ENCODE data around the gene C10orf143. TPM values are rescaled to one million over a fixed set of nuclear protein-coding genes. Genes with fewer than 3 reads are reported as not detected.

C10orf143 gene
- total RNA-seq, 4 donors from 2014 or later: 1.5 to 8.6 (median 3.7) TPM

DNA sequence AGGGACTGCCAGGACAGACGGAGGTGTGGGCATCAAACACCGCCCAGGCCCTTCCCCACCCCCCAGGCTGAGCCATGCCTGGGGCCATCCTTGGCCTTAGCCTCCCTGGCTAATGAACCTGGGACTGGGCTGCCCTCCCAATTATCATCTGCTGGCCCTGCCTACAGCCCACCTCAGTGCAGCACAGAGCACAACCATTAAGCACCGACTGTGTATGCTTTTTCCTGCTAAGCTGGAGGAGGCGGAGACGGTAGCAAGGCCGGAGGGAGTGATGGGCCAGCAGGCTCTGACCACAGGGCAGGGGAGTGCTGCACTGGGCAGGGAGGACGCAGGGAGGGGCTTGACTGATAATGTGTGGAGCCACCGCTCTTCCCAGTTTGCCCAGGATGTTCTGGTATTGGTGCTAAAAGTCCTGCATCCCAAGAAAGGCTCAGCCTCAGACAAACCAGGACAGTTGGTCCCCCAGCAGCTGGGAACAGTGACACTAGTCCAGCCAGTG lies 72.0 kb downstream of the C10orf143 start:
- WGBS, 2 donors: 80 to 86% methylated on average over 8 of the region's 8 CpGs
- TF ChIP-seq, protein P1, sequence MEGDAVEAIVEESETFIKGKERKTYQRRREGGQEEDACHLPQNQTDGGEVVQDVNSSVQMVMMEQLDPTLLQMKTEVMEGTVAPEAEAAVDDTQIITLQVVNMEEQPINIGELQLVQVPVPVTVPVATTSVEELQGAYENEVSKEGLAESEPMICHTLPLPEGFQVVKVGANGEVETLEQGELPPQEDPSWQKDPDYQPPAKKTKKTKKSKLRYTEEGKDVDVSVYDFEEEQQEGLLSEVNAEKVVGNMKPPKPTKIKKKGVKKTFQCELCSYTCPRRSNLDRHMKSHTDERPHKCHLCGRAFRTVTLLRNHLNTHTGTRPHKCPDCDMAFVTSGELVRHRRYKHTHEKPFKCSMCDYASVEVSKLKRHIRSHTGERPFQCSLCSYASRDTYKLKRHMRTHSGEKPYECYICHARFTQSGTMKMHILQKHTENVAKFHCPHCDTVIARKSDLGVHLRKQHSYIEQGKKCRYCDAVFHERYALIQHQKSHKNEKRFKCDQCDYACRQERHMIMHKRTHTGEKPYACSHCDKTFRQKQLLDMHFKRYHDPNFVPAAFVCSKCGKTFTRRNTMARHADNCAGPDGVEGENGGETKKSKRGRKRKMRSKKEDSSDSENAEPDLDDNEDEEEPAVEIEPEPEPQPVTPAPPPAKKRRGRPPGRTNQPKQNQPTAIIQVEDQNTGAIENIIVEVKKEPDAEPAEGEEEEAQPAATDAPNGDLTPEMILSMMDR (IDR thresholded peaks at IDR 0.05): no peak
- no peak for TF ChIP-seq EP300 (IDR thresholded peaks at IDR 0.05)
- no peak for TF ChIP-seq POLR2A (IDR thresholded peaks at IDR 0.05)
- Histone ChIP-seq H3K36me3 (no peaks in the 10 kb centered on the region), H3K4me1 (no peaks in the 10 kb centered on the region), H3K9me3 (no peaks in the 10 kb centered on the region), H3K27ac (no peak overlapping the region), H3K4me3 (no peak overlapping the region), H3K27me3 (no peaks in the 10 kb centered on the region)
- DNase-seq (ENCODE audit: low spot score in 2 of 2): no peak

DNA sequence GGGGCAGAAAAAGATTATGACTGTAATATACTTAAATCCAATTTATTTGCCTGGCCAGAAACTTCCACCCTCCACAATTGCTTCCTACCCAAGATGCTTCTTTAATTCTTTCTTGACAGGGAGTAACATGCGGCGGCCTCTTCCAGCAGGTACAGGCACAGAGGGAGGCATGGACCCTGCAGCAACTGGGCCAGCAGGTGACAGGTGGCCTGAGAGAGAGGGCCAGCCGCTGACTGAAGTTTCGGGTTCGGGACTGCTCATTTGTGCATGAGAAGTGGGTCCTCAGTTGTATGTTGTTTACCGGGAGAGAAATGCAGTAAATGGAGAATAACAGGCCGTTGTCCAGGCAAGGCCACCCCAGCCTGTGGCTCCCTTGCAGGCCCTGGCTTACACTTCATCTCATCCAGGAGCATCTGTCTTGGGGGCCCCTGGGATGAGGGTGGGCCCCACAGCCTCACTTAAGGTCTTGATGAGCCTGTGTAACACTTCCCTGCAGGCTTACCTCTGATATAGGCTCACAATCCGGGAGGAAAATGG lies 72.5 kb downstream of the C10orf143 start:
- TF ChIP-seq POLR2A (IDR thresholded peaks at IDR 0.05) (no peak), EP300 (IDR thresholded peaks at IDR 0.05) (no peak)
- TF ChIP-seq, protein P1 (IDR thresholded peaks at IDR 0.05): no peak
- no peak overlapping the region for H3K4me3 ChIP-seq
- no peaks in the 10 kb centered on the region for H3K36me3 ChIP-seq
- no peaks in the 10 kb centered on the region for H3K9me3 ChIP-seq
- WGBS, 2 donors: 82 to 90% methylated on average over 8 of the region's 8 CpGs
- H3K27me3 ChIP-seq: no peaks in the 10 kb centered on the region
- H3K4me1 ChIP-seq: no peaks in the 10 kb centered on the region
- H3K27ac ChIP-seq: no peak overlapping the region
- DNase-seq (ENCODE audit: low spot score in 2 of 2): no peak

DNA sequence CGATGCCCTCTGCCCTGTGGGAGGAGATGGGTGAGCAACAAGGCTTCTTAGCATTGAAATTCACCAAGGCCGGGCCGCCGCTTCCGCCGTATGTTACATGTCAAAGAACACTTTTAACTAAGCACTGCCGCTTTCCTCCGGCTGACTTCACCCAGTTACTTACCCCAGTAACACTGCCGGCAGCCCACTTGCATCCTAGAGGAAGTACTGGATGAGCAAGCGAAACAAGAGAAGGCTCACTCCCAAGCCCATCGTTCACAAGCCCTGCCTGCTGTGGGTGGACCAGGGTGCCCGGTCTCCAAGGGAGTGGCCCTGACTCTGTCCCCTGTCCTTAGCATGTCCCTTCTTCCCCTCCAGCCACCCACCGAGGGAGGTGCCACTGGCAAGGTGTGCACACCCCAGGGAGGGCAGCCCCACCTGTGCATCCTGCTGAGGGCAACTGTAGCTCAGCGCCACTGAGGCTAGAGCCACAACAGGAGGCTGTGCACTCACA lies 73.4 kb downstream of the C10orf143 start:
- DNase-seq (ENCODE audit: low spot score in 2 of 2): no peak
- Histone ChIP-seq H3K4me1 (no peaks in the 10 kb centered on the region), H3K4me3 (no peak overlapping the region), H3K9me3 (no peaks in the 10 kb centered on the region), H3K36me3 (no peaks in the 10 kb centered on the region), H3K27ac (no peak overlapping the region), H3K27me3 (no peaks in the 10 kb centered on the region)
- 81 to 85% methylated on average over 14 of the region's 14 CpGs for WGBS, 2 donors
- no peak for TF ChIP-seq POLR2A (IDR thresholded peaks at IDR 0.05)
- TF ChIP-seq EP300 (IDR thresholded peaks at IDR 0.05): no peak
- TF ChIP-seq, protein P1 (IDR thresholded peaks at IDR 0.05): no peak

DNA sequence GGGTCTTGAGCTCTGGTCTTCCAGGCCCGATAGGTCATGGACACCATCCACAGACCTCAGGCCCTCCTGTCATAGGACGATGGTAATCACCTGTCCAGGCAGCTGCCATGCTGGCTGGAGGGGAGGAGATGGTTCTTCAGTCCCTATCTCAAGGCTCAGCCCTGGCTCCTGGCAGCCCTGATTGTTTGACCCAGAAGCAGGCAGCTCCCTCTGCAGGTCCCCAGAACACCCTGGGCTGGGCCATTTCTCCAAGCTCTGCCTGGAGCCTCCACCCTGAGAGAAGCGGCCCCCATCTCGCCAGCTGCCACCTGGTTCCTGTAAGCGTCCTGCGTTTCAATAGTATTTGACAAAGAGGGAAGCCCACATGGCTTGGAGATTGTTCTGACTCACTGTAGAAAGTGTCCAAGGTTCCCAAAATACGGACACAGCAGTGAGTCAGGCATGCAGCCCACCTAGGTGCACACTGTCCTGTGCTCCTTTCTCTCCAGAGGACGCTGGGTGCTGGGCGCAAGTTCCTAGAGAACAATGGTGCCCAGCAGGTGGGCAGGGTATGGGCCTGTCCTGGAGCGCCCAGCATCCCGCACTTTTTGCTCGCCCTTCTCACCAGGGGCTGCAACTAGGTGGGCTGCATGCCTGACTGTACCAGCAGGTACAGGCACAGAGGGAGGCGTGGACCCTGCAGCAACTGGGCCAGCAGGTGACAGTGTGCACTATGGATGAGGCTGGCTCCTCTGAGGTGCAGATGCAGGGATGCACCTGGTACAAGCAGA lies 74.1 kb downstream of the C10orf143 start:
- Histone ChIP-seq H3K9me3 (no peaks in the 10 kb centered on the region), H3K4me1 (no peaks in the 10 kb centered on the region), H3K36me3 (no peaks in the 10 kb centered on the region), H3K4me3 (no peak overlapping the region), H3K27ac (no peak overlapping the region), H3K27me3 (no peaks in the 10 kb centered on the region)
- 88 to 92% methylated on average over 13 of the region's 13 CpGs for WGBS, 2 donors
- TF ChIP-seq EP300 (IDR thresholded peaks at IDR 0.05) (no peak), POLR2A (IDR thresholded peaks at IDR 0.05) (no peak)
- TF ChIP-seq, protein P1 (IDR thresholded peaks at IDR 0.05): no peak
- no peak for DNase-seq (ENCODE audit: low spot score in 2 of 2)

DNA sequence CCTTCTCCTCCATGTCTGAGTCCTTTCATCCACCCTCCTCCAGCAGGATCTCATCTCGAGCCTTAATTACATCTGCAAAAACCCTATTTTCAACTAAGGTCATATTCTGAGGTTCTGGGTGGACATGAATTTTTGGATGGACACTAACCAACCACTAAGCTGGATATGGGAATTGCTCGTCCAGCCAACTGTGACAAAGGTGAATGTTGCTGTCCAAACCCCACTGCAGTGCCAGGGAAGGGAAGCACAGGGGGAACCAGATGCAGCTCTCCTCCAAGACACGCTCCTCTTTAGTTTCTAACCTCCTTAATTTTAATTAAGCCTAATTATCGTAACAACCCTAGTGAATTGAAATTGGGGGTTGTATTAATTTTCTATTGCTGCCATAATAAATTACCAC lies 81.4 kb downstream of the C10orf143 start:
- no peak for TF ChIP-seq EP300 (IDR thresholded peaks at IDR 0.05)
- TF ChIP-seq, protein P1 (IDR thresholded peaks at IDR 0.05): no peak
- TF ChIP-seq POLR2A (IDR thresholded peaks at IDR 0.05): no peak
- 78 to 84% methylated on average over 4 of the region's 4 CpGs for WGBS, 2 donors
- H3K27me3 ChIP-seq: no peaks in the 10 kb centered on the region

More for the DNA sequence above, 81.4 kb downstream of the C10orf143 start:
- Histone ChIP-seq H3K27ac (no peak overlapping the region), H3K36me3 (no peaks in the 10 kb centered on the region), H3K4me1 (no peaks in the 10 kb centered on the region), H3K4me3 (no peak overlapping the region), H3K9me3 (peaks cover 0 to 6% (median 0%) of the 10 kb centered on the region in 4 donors)
- DNase-seq (ENCODE audit: low spot score in 2 of 2): no peak

Data from tibial nerve (tissue), 4 donors.